Measurements from ENCODE around the gene PSMD6.

Gene PSMD6

GRCh38 chr3:64008017-64008416, 15.3 kb downstream of the PSMD6 start:
- no peak for DNase-seq

GRCh38 chr3:64003589-64003988, 19.7 kb downstream of the PSMD6 start:
- DNase-seq: no peak

DNA sequence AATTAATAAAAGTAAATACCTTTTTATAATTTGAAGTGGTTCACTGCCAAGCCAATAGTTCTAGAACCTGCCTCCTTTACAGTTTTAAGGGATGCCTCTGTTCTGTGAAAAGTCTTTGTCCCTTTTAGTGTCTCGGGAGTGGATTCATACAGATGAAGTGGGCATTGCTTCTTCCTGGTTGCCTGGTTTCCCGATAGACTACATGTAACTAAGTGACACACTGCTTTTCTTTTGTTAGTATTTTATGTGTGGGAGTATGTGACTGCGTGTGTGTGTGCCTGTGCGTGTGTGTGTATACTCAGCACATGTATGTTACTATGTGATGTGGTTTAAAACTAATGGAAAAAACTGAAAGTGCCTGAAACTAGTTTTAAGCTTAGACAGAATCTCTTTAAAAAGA, 21.1 kb downstream of the PSMD6 start:
- no peak for DNase-seq

GRCh38 chr3:64000453-64001055, 22.7 kb downstream of the PSMD6 start:
- peak; percentile 1 for DNase-seq

DNA sequence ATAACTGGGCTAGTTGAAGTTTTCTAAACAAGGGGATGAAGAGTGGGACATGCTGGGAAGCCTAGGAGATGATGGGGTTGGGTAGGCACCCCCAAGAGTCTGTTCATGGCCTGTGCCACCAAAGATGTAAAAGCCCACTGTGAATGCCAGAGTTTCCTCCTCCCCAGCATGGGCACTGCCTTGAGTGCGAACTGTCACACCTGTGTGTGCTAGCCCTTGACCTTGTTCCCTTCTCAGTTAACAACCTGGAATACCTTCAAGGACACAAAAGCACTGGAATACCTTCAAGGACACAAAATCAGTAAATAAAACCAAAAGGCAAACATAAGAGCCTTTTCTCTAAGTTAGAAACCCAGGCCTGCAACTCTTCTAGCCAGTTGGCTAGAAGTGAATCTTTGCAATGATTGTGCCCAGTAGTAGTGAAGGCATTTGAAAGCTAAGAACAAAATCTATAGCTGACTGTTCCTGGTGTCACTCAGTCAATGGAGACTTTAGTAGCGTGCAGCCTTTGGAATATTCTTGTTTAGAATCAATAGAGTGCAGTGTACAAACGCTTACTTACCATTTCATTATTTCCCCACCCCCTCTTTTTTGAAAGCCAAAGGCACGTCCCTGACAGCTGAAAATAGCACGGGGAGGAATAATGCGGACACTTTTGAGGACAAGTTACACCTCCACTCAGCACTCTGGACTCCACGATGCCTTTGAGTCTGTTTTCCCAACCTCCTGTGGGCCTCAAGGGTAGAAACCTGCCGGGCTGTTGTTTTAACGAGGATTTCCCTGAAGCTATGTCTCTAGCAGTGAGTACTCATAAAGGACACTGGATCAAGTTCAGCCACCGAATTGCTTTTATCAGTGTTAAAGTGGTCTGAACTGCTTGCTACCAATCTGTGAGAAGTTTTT, 24.2 kb downstream of the PSMD6 start:
- no peak for DNase-seq

- DNase-seq: no peak
These were observed 28.2 kb downstream of the PSMD6 start for GRCh38 chr3:63995086-63995485.

- DNase-seq: peak; percentile 69
These were observed 29.6 kb downstream of the PSMD6 start for GRCh38 chr3:63993653-63994079.

- DNase-seq: no peak
These were observed 30.6 kb downstream of the PSMD6 start for GRCh38 chr3:63992516-63993209.

GRCh38 chr3:63991666-63992065, 31.6 kb downstream of the PSMD6 start:
- DNase-seq: no peak

DNA sequence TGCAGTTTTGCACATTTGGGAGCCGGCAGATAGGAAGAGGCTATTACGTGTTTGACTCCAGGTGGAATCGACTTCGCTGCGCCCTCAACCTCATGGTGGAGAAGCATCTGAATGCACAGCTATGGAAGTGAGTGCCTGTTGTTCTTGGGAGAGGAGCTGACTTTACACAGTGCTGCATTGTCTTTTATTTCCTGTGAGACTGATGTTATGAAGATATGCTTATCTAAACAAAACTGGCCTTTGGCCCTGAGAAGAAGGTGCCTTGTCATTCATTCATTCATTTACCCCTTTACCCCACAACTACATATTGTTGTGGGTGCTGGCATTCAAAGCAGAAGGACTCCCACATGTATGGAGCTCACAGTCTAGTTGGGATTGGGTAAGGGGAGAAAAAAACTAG, 32.6 kb downstream of the PSMD6 start:
- no peak for DNase-seq

DNA sequence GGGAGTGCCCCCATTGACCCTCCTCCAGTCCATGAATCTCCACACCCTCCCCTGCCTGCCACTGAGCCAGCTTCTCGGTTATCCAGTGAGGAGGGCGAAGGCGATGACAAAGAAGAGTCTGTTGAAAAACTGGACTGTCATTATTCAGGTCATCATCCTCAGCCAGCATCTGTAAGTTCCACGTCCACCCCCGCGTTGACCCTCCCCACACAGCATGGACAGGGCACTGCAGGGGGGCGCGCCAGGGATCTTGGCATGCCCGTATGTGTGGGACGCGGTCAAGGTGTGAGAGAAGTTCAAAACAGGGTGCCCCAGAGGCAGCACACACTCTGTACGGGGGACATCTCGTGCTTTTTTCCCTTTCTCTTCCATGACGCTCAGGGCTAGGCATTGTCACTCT, 33.1 kb downstream of the PSMD6 start:
- no peak for DNase-seq

DNA sequence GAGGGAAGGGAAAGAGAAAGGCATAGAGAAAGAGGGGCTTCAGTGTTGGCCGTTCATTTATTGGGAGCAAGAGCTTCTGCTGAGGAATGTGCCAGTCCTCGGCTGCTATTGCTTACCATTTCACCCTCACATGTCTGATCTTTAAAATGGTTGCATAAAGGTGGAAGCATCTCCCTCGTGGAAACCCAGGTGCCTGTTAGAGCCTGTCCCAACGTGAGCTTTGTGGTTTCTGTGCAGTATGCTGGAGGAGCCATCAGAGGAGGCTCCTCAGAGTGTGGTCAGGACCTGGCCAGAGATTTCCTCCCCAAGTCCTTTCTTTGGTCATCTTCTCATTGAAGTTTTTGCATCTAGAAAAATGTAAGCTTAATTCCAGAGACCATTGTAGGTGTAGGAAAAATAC, 34.4 kb downstream of the PSMD6 start:
- DNase-seq: no peak

DNA sequence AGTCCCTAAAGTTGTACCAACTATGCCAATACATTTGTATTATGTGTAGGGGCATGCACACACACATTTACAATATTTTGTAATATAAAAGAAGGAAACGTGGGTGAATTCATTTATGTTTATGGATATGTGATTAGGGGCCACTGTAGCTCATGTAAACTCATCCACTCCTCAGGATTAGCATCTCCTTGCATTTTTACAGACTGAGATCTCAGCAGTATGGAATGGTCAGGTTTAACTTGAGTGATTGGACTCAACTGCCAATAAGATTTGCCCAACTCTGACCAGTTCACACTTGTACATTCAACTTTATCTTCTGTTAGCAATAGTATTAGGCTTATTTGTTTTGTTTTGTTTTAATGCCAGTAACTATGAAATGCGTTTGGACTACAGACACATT, 36.5 kb downstream of the PSMD6 start:
- DNase-seq: no peak

DNA sequence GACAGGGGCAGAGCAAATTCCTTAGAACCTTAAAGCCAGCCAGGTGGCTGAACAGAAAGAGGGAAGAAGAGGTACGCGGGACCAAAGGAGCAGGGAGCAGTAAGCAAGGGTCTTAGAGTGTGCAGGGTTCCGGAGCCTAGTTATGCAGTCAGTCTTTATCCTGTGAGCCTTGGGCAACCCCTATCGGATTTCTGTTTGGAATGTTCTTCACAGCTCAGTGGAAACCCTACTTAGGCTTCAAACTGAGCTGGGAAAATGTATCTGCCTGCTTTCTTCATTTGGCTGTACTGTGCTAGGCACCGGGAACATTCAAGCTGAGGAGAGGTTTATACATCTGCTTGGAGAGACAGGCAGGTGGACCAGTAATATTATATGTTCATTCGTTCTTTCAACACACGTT, 37.1 kb downstream of the PSMD6 start:
- DNase-seq: no peak

DNA sequence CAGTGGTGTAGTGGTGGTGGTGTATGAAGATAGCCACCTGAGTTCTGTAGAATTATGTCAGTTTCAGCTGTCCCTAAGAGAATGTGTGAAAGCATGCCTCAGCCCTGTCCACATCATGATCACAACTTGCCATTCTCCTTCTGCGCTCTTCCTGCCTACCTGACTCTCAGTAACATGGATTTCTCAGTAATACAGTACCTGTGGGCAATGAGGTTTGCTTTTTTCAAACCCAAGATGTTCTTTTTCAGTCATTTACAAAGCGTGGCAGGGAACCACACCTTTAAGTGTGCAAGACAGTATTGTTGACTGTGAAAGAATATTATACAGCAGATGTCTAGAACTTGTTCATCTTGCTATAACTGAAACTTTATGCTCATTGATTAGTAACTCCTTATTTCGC, 38.9 kb downstream of the PSMD6 start:
- no peak for DNase-seq

DNA sequence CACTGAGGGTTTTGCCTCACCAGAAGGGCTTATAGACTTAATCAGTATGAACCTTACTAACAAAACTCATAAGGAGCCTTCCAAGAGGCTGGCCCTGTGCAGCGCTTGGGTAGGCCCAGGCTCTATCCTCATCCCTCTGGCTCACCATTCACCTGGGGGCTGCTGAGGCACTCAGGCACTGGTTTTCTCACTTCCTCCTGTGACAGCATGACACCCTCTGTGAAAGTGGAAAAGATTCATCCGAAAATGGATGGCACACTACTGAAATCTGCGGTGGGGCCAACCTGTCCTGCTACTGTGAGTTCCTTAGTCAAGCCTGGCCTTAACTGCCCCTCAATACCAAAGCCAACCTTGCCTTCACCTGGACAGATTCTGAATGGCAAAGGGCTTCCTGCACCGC, 41.3 kb downstream of the PSMD6 start:
- no peak for DNase-seq

DNA sequence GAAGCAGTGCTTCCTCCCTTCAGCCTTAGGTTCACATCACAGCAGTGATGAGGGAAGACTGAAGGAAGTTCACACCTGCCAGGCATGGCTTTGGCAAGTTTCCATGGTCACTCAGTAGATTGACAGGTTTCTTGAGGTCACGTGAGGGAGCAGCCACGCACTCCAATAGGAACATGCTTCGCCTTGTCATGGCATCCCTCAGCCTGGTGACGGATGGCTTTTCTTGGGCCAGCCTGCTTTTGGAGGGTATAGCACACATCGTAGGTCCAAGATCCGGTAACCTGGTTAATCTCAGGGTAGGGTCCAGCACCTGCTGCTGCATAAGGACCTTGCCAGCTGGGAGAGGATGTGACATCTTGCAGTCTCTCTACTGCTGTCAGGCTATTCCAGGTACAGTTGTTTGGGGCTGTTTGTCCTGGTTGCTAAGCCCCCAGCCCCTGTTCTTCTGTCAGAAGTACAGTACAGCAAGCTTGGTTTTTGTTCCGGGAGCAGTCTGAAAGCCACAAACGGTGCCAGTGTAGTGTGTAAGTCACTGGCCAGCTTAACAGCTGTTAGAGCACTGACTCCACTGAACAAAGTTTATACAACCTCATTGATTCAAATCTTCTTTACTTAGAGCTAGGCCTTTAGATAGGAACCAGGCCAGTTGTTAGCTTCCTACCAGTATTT, 42.3 kb downstream of the PSMD6 start:
- DNase-seq: no peak

GRCh38 chr3:63980019-63980418, 43.3 kb downstream of the PSMD6 start:
- no peak for DNase-seq

DNA sequence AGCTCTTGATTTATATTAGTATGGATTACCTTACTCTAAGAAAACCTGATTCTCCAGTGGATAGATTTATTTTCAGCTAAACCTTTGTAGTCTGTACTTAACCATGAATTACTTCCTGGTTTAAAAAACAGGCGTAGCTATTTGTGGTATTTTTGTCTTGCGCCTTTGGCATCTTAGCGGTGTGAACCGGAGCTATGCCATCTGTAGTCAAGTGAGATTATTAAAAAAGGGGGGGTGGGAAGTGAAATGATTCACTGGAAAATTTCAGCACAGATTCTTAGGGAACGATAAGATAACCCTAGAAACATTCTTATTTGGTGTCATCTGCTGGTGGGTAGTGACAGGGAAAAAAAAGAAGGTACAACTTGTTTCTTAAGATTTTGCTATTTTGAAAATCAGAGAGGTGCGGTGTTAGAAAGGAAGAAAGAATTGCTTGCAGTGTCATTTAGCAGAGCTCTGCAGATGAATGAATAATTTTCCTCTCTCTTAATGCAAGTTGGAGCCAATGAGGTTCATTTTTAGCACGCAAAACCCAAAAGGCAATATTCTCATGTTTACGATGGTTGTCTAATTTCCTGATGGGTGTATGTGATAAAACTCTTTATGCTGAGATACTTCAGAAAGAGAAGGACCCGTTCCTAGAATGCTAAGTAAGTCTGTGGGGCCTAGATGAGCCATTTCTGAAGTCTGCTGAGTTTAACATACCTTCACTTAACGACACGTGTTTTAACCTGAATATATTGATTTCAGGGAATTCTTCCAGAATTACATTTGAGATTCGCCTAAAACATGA, 44.0 kb downstream of the PSMD6 start:
- no peak for DNase-seq

DNA sequence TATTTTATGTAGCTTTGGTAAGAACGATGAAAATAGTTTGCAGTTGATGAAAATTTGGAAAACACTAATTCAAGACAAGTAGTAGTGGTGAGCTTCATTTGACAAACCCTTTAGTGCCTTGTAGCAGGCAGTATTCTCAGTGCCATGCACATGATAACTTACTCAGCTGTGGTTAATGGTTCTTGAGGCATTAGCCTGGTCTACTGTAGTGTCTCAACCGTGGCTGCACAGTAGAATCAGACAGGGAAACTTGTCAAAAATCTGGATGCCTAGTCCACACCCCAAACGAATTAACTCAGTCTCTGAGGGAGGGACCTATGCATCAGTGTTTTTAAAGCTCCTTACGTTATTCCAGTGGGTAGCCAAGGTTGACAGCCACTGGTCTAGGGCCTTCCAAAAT, 45.4 kb downstream of the PSMD6 start:
- DNase-seq: no peak

- no peak for DNase-seq
These were observed 46.5 kb downstream of the PSMD6 start for GRCh38 chr3:63976872-63977200.

DNA sequence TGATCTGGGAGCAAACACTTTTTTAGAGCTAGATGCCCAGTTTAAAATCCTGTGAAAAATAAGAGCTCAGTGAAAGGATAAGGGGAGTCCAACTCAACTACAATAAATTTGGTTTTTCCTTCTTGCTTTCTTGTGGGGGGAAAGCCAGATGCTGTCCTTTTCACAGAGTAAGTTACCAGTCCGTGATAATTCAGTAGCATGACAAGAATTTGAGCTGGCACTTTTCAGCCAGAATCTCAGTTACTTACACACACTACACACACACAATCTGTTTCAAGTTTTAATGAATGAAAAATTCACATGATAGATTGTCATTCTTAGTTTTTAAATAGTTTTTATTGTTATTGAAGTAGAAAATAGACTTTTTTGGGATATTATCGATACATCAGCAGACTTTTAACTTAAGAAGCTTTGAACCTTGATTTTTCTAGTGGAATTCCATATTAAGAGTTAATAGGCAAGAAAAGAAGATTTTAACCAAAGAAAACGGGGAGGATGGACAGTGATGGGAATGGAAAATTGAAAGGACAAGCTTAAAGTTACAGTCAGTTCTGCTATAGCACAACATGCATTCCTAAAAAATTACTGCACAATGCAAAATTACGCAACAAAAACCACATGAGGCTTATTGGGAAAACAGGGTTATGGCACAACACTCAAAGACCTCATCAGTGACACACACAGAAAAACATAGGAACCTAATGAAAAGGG, 47.0 kb downstream of the PSMD6 start:
- no peak for DNase-seq
